ENCODE data around the gene DENND4B.

DNA sequence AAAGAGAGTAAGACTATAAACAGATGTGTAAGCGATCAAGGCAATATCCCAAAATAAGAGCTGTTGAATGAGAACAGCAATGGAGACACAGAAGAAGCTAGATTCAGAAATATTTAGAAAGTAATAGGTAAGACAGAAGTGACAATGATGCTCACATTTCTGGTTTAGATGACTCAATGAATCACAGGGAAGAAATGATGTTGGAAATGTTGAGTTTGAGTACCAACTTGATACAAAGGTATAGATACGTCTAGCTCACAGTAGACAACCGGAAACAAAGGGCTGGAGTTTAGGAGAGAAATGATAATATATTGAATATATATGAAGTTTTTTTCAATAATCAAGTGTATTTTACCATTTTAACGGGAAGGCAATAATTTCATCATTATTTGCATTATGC, 30.2 kb downstream of the DENND4B start:
- TF ChIP-seq, protein P1, sequence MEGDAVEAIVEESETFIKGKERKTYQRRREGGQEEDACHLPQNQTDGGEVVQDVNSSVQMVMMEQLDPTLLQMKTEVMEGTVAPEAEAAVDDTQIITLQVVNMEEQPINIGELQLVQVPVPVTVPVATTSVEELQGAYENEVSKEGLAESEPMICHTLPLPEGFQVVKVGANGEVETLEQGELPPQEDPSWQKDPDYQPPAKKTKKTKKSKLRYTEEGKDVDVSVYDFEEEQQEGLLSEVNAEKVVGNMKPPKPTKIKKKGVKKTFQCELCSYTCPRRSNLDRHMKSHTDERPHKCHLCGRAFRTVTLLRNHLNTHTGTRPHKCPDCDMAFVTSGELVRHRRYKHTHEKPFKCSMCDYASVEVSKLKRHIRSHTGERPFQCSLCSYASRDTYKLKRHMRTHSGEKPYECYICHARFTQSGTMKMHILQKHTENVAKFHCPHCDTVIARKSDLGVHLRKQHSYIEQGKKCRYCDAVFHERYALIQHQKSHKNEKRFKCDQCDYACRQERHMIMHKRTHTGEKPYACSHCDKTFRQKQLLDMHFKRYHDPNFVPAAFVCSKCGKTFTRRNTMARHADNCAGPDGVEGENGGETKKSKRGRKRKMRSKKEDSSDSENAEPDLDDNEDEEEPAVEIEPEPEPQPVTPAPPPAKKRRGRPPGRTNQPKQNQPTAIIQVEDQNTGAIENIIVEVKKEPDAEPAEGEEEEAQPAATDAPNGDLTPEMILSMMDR (IDR thresholded peaks at IDR 0.05) = no peak
- no peak for TF ChIP-seq POLR2A (IDR thresholded peaks at IDR 0.05)

Measured in adrenal gland (tissue), 5 donors.